TTC549 (cell line): Measurements from ENCODE around the gene ACTG1.

ENCODE experiments used
- FAIRE-seq: peaks from 2 replicates; lab custom pipeline; 2012; peaks lifted over from hg19 to GRCh38; lab: Jason Lieb, UNC

ACTG1 gene

GRCh38 chr17:81461607-81462500 lies 50.7 kb downstream of the ACTG1 start:
- no peak for FAIRE-seq

- FAIRE-seq: no peak
Observed at GRCh38 chr17:81460856-81461460, 51.6 kb downstream of the ACTG1 start.
